HG03521 (cell line): Measurements from ENCODE around the gene IDUA.

Source experiments
- ATAC-seq: cut with Tn5 transposase; IDR thresholded peaks from one replicate; pipeline ENCODE4 v1.9.1; 2021; ENCODE audit warnings: mild to moderate bottlenecking, moderate library complexity; ENCODE audit not compliant: unreplicated experiment

IDUA gene

DNA sequence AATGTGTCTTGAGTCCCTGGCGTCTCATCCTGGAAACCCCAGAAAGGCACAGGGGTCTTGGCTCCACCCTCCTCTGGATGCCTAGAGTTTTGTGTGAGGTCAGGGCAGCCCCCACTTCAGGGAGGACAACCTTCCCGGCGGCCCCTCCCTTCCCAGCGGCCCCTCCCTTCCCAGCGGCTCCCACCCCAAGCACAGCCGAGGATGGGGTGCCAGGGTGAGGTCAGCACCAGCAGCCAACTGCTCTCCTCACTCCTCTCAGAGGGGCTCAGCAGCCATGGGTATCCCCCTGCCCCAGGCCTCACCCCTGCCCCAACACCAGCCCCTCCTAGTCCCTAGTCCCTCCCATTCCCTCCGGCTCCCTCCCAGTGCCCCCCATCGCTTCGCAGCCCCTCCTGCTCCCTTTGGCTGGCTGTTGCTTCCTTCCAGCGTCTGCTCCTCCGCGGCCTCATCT, 30.9 kb upstream of the IDUA start:
- ATAC-seq = no peak

DNA sequence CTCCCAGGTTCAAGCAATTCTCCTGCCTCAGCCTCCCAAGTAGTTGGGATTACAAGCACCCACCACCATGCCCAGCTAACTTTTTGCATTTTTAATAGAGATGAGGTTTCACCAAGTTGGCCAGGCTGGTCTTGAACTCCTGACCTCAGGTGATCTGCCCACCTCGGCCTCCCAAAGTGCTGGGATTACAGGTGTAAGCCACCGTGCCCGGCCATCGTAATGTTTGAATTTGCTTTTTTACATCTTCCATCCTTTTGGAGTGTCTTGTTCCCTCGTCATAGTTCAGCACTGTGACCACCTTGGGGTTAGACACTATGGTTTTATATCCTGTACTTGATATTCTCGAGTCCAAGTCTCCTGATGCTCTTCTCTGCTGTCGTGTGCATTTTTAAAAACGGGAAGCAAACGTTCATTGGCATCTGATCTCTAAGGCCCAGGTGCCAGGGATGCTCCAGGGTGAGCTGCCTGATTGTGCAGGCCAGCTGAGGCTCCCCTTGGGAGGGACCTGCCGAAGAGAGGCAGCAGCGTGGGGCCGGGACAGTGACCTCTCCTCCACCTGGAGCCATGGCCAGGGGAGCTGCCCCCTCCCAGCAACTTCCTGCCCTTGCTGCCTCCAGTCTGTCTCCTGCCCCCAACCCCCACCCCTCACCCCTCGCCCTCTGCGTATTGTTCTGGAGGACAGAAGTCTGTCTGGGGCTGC, 30.2 kb upstream of the IDUA start:
- no peak for ATAC-seq

DNA sequence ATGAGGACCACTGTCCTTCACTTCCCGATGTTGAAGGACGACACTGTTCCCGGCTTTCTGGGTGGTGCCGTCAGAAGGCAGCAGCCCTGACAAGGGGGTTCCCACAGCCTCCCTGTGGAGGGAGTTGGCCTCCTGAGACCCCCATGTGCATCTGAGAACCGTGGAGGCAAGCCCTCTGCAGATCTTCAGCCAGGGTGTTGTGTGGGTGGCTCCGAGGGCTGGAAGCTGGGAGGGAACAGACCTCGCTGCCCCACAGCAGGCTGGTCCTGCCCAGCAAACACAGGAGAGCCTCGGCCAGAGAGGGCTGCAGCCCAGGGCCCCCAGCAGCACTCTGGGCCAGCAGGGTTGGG, 29.6 kb upstream of the IDUA start:
- no peak for ATAC-seq

DNA sequence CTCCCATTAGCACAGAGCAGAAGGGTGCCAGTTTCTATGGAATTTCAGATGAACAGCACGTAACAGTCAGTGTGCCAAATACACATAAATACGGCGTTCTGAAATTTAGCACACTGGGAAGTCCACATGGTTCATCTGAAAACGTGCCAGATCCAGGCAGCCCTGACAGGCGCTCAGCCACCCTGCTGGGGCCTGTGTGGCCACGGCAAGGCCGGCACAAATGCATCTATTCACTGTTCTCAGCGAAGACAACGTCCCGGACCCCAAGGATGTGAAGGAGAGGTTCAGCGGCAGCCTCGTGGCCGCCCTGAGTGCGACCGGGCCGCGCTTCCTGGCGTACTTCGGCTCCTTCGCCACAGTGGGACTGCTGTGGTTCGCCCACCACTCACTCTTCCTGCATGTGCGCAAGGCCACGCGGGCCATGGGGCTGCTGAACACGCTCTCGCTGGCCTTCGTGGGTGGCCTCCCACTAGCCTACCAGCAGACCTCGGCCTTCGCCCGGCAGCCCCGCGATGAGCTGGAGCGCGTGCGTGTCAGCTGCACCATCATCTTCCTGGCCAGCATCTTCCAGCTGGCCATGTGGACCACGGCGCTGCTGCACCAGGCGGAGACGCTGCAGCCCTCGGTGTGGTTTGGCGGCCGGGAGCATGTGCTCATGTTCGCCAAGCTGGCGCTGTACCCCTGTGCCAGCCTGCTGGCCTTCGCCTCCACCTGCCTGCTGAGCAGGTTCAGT, 29.1 kb upstream of the IDUA start:
- no peak for ATAC-seq

DNA sequence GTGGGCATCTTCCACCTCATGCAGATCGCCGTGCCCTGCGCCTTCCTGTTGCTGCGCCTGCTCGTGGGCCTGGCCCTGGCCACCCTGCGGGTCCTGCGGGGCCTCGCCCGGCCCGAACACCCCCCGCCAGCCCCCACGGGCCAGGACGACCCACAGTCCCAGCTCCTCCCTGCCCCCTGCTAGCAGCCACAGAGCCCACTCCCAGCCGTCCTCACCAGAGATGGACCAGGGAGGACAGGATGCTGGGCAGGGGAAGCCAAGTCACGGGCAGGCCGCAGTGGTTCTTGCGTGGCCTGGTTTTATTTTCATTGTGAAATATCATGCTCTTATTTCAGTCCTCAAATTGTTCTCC, 28.6 kb upstream of the IDUA start:
- no peak for ATAC-seq

DNA sequence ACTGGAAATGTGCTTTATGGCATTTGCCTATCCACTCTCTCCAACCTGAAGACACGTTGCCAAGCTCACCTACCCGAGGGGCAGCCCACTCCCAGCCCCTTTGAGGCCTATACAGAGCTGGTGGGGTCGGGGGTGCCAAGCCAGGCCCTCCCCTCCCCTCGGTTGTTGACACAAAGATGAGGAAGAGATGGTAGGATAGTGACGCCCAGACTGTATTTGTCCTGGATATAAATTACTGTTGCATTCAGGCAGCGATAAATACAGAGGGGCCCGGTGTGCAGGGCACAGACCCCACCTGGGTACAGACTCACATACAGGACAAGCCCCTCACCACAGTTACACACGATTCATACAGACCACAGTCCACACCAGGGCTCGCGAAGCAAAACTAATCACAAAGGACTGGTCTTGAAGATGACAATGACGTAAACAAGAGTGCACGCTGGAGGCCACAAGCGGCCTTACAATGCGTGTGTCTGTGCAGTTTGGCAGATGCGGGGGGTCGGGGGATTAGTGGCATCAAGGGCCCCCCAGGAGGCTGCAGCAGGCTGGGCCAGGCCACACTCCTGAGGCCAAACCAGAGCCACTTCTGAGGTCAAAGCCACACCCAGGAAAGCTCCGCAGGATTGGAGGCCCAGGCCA, 28.0 kb upstream of the IDUA start:
- ATAC-seq = no peak

DNA sequence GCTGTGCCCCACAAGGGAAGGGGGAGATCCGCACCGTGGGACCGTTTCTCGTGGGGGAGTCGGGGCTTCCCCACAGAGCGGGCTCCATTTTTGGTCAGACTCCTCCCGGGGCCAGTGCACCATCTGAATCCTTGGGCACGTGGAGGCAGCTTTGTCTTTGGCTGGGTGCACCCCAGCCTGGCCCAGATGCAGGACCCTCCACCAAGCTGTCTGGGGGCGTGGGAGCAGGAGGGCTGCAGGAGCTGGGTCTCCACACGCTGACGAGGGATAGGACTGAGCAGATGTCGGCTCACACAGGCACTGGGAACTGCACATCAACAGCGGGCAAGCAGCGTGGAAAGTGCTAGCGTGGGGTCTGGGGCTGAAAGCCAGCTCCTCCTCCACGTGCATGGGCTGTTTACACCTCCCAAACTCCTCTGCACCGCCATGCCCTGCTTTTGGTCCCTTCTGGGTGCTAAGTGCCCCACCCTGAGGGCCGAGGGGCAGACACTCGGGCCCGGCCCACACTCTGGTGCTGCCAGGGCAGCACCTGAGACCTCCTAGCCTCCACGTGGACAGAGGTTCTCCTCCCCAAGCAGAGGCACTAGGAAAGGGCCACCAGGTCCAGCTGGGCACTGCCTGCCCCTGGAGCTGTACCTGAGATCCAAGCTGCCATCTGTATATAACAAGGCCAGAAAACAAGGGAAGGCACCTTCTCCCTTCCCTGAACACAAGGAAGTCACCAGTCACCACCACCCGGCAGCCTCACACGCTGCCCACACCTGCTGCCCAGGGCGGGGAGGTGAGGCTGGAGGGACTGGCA, 27.3 kb upstream of the IDUA start:
- no peak for ATAC-seq

DNA sequence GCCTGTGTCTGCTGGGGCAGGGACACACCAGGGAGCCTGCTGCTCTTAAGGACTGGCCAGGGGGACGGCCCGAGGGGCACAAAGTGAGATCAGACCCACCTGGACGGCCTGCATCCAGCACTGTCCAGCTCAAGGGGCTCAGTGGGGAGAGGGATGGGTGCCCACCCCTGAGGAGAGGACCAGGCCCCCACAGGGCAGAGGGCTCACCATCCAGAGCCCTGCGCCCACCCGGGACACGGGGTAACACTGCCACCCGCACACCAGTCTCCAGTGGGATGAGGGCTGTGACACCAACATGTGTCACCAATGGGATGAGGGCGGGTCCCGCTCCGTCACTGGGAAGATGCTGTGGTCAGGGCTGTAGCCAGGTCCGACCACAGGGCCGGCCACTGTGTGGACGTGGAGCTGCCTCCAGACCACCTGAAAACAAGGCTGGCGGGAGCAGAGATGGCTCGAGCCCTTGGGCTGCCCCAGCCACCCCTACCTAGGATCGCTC, 26.7 kb upstream of the IDUA start:
- ATAC-seq = no peak

DNA sequence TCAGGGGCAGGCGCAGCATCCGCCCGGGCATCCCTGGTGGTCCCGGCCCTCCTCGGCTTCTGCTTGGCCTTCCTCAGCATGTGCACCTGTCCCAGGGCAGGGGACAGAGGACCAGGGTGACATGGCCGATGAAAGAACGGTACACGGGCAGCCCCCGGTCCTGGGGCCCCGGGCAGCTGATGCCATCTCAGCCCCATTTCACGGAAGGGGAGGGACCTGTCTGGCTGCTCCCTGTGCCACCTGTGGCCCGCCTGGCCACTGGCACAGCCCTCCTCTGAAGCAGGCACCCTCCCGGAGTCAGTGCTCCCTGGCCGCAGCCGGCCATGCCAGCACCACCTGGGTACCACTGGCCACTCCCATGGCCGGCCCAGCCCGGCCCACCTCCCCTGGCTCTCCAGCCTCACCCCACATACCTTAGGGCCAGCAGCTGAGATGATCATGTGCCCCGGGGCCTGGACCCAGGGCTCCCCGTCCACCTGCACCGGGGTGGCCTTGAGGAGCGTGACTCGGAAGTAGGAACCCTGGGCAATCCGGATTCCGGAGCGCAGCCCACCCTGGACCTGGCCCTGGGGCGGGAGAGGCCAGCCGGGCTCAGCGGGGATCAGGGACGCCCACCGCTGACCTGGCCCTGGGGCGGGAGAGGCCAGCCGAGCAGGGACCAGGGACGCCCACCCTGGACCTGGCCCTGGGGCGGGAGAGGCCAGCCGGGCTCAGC, 26.1 kb upstream of the IDUA start:
- ATAC-seq = no peak

DNA sequence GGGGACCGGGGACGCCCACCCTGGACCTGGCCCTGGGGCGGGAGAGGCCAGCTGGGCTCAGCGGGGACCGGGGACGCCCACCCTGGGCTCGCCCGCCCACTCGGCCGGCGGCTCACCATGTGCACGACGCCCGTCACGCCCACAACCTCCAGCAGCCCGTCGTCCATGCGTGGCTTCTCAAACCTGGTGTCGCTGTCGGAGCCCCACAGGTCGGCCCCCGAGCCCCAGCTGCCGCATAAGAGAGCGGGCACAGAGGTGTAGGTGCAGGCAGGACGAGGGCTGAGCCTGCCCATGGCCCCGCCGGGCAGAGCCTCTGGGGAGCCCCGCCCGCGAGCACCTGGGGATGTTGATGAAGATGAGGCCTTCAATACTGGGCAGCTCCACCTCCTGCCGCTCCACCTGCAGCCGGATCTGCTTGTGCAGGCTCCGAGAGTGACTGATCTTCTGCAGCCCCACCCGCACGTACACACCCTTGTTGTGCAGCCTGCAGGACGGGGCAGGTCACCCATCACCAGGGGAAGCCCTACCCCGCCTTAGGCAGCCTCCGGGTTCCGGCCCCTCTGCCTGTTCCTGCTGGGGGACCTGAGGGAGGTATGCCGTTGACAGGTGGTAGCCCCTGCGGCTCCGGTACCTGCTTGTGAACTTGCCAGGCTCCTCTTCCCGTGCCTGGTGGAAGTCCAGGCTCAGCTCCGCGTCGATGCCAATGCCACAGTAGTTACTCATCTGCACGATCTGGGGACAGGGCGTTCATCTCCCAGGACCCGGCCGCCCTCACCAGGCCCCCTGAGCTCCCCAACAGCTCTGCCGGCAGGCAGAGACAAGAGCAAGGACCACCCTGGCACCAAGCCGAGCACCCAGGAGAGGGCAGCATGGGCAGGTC, 25.3 kb upstream of the IDUA start:
- no peak for ATAC-seq

DNA sequence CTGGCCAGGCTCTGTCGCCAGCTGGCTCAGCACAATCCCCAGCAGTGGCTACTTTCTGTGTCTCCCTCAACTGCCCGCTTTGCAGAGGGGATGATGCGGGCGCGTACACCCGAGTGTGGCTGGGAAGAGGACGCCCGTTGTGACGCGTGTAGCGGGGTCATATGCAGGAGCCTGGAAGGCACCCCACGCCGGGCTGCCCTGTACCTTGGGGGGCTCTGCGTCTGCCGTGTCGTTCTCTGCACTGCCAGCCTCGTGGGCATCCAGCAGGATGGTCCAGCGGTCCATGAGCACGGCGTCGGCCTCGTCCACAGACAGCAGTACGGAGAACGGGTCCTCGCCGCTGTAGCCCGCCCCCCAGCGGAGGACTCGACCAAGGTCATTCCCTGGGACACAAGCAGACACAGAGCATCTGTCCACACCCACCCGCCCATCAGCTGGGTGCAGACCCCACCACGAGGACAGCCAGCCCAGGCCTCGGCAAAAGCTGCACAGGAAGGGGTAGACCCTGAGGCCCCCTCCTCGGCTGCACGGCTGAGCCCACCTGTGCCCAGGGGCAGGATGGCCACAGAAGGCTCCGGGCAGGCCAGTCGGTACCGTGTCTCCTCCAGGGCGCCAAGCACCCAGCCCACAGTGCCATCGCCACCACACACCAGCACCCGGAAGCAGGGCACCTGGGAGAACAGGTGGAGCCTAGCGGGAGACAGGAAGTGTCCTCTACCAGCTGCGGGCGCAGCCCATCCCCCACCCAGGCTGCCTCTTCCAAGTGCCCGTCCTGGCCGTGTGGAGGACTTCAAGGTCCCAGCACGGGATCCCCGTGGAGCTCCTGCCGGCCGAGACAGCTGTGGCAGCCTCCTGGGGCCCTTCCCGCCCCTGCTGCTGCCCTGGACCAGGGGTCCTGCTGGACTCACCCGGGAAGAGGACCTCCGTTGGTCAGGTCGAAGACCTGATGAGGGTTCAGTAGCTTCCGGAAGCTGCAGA, 24.3 kb upstream of the IDUA start:
- ATAC-seq = no peak

DNA sequence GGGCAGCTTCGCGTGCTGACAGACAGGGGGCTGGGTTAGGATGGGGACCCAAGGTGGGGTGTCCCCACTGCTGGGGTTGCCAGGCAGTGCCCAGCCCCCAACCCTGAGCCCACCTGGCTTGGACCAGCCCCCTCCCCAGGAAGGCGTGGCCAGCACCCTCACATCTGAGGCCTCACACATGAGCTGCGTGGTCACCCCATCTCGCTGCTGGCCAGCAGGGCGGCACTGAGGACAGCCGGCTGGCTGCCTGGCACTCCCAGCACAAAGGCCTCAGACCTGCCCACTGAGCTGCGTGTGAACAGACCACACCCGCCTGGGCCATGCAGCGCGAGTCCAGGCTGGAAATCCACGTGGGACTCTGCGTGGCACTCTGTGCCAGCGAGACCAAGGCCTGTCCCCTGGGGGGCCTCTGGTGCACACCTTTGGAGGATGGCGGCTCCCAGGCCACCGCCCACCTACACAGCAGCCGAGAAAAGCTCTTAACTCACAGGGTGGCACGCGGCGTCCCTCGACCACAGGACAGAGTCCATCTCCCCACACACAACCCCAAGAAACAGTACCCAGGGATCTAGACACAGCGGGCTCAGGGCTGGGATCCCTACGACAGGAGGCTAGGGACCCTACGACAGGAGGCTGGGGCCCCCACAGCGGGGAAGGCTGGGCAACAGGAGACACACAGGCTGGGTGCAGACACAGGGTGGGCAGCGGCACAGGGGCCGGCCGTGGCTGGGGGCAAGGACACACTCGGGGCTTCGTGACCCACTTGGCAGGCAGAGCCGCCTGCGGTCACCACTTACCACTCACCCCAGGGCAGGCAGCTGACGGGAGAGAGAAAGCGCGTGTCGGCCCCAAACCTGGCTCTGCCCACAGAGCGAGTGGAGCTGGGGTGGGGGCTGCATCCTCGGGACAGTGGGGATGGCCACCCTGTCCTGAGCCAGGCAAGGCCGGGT, 23.3 kb upstream of the IDUA start:
- no peak for ATAC-seq

DNA sequence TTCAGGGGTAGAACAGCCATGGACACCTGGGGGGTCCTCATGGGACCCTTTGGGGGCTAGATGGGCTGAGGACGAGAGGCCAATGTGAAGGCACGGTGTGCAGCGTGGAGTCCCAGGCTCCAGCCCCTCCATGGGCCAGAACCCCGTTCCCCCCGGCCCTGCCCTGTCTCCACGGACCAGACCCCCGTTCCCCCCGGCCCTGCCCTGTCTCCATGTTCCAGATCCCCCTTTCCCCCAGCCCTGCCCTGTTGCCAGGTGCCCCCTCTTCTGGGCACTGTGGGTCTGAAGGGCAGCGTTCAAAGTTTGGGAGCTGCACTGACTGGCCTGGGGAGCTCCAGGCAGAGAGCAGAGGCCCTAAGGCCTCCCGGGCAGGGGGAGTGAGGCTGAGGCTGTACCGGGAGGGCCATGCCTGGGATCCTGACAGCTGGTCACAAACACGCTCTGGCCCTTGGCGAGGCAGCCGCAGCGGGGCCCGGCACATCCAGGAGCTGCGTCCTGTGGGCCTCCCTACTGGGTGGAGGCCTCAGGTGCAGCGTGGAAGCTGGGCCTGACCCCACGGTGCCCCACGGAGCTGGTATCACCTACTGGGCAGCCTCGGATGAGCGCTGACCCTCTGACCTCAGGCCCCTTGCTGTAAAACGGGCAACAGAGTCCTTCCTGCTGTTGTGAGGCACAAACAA, 22.4 kb upstream of the IDUA start:
- ATAC-seq = no peak

DNA sequence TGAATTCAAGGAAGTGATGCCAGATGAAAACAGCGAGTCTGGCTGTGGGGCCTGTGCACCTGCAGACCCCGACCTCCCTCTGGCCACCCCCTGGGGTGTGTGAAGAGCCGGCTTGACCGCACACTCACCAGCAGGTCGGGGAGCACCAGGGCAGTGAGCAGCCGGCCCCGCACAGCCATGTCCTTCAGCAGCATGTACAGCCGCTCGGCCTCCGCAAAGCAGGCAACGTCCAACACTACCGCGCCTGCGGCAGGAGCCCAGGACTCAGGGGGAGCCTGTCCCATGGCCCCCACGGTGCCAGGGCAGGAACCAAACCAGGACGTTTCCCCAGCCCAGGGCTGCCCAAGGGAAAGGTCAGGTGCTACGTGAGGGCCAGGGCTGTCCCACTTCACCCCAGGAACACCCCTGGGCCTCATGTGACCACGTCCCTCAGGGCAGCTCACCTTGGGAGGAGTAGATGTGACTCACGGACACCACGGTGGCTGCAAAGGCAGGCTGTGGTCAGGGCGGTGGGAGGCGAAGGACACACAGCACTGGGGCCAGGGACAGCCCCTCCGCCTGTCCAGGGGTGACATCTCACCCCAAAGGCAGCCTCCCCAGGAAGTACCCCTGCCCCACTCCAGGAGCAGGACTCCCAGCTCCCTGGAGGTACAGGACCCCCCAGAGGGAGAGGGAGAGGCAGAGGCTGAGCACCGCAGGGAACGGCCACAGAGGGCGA, 21.6 kb upstream of the IDUA start:
- ATAC-seq = no peak

DNA sequence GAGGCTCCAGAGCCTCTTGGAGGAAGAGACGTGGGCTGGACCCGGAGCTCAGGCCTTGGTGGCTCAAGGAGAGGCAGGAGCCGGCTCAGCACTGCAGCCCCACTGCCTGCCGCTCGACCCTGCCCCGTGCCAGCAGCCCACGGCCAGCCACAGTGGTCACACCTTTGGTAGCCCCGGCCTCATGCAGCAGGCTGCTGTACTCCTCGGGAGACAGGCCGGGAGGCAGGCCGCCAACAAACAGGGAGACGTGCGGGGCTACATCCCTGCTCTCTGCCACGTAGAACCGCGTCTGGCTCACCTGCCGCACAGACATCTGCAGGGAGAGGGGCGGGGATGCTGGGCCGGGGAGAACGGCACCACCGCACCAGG, 21.1 kb upstream of the IDUA start:
- ATAC-seq = no peak
